ENCODE measurements around the gene ZNF716. TPM values are rescaled to one million over a fixed set of nuclear protein-coding genes. Genes with fewer than 3 reads are reported as not detected.
A peak's percentile ranks its signal among the peaks of the same experiment; 100 is the strongest.
"Not testable (repeated sequence)": the region's sequence is repeated elsewhere in the genome, so short reads cannot be mapped to it uniquely, and the experiment has no call there.

Gene ZNF716
- total RNA-seq, 1 donor from 2014 or later: not detected

- H3K27me3 ChIP-seq (ENCODE audit: low read depth); intact Hi-C loops (cut with DNase I); ATAC-seq; DNase-seq; H3K4me3 ChIP-seq; H3K27ac ChIP-seq; H3K4me1 ChIP-seq; H3K36me3 ChIP-seq: not testable (repeated sequence)
- H3K9me3 ChIP-seq: peaks cover 41% of the 10 kb centered on the region
These were observed 35.0 kb downstream of the ZNF716 start for GRCh38 chr7:57485022-57485421.

DNA sequence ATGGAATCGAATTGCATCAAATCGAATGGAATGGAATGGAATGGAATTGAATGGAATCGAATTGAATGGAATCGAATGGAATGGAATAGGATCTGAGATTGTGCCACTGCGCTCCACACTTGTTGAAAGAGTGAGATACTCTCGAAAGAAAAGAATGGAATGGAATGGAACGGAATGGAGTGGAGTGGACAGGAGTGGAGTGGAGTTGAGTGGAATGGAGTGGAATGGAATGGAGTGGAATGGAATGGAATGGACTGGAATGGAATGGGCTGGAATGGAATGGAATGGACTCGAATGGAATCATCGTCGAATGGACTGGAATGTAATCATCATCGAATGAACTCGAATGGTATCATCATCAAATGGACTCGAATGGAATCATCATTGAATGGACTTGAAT, 38.0 kb downstream of the ZNF716 start:
- Histone ChIP-seq H3K27me3 (ENCODE audit: low read depth) (no peaks in the 10 kb centered on the region), H3K36me3 (no peaks in the 10 kb centered on the region), H3K27ac (no peak overlapping the region), H3K4me3 (no peak overlapping the region), H3K4me1 (no peaks in the 10 kb centered on the region), H3K9me3 (peaks cover 44% of the 10 kb centered on the region)
- TF ChIP-seq CTCF (IDR thresholded peaks at IDR 0.05): no peak
- intact Hi-C loops (cut with DNase I): no loop called here
- DNase-seq (no peak), ATAC-seq (no peak)

GRCh38 chr7:57495111-57495510, 45.1 kb downstream of the ZNF716 start:
- intact Hi-C loops (cut with DNase I); H3K36me3 ChIP-seq; H3K27me3 ChIP-seq (ENCODE audit: low read depth); H3K27ac ChIP-seq; H3K4me3 ChIP-seq; DNase-seq; H3K4me1 ChIP-seq; ATAC-seq: not testable (repeated sequence)
- H3K9me3 ChIP-seq: peaks cover 36% of the 10 kb centered on the region

GRCh38 chr7:57496395-57496794, 46.4 kb downstream of the ZNF716 start:
- DNase-seq (no peak), ATAC-seq (peak in 1 of 2 donors; percentile 53)
- H3K9me3 ChIP-seq: peaks cover 30% of the 10 kb centered on the region
- no peak for TF ChIP-seq CTCF (IDR thresholded peaks at IDR 0.05)
- H3K4me1 ChIP-seq: no peaks in the 10 kb centered on the region
- no peaks in the 10 kb centered on the region for H3K36me3 ChIP-seq
- intact Hi-C loops (cut with DNase I): no loop called here
- no peak overlapping the region for H3K27ac ChIP-seq
- H3K4me3 ChIP-seq: no peak overlapping the region
- H3K27me3 ChIP-seq (ENCODE audit: low read depth): no peaks in the 10 kb centered on the region

GRCh38 chr7:57505176-57505575, 55.2 kb downstream of the ZNF716 start:
- H3K9me3 ChIP-seq: peaks cover 23% of the 10 kb centered on the region
- no peak for ATAC-seq

More at GRCh38 chr7:57505176-57505575, 55.2 kb downstream of the ZNF716 start:
- DNase-seq: no peak
- no peaks in the 10 kb centered on the region for H3K4me1 ChIP-seq
- intact Hi-C loops (cut with DNase I): no loop called here
- no peak for TF ChIP-seq CTCF (IDR thresholded peaks at IDR 0.05)
- H3K4me3 ChIP-seq: no peak overlapping the region
- no peak overlapping the region for H3K27ac ChIP-seq
- no peaks in the 10 kb centered on the region for H3K36me3 ChIP-seq
- H3K27me3 ChIP-seq (ENCODE audit: low read depth): no peaks in the 10 kb centered on the region

Small RNA genes lying within 50 kb of the gene (microRNA-seq; reads per million reads assigned to microRNA genes)
- gene MIR3147 (ENCODE audit: borderline number of aligned reads): not detected
